Endothelial cell (in vitro differentiated cells): ENCODE measurements around the gene OR6M1. TPM values are rescaled to one million over a fixed set of nuclear protein-coding genes. Genes with fewer than 3 reads are reported as not detected.

Experiments
- DNase-seq: peaks from one replicate; pipeline ENCODE4 v3.0.0; 2021; ENCODE audit warnings: low spot score
- H3K27ac Mint-ChIP-seq: one replicate; pipeline ENCODE4 v1.8.0; 2021; ENCODE audit warnings: mixed read lengths, inconsistent platforms; ENCODE audit not compliant: unreplicated experiment
- H3K27me3 Mint-ChIP-seq: one replicate; pipeline ENCODE4 v1.8.0; 2021; ENCODE audit warnings: mild to moderate bottlenecking, moderate library complexity, mixed read lengths, inconsistent platforms; ENCODE audit not compliant: unreplicated experiment
- H3K36me3 Mint-ChIP-seq: one replicate; pipeline ENCODE4 v1.8.0; 2021; ENCODE audit warnings: mild to moderate bottlenecking, low read depth, mixed read lengths, inconsistent platforms; ENCODE audit not compliant: unreplicated experiment
- H3K4me1 Mint-ChIP-seq: one replicate; pipeline ENCODE4 v1.8.0; 2021; ENCODE audit warnings: mild to moderate bottlenecking, mixed read lengths, inconsistent platforms; ENCODE audit not compliant: unreplicated experiment
- H3K4me3 Mint-ChIP-seq: one replicate; pipeline ENCODE4 v1.8.0; 2021; ENCODE audit warnings: mild to moderate bottlenecking, mixed read lengths, inconsistent platforms; ENCODE audit not compliant: unreplicated experiment
- H3K9me3 Mint-ChIP-seq: one replicate; pipeline ENCODE4 v1.8.0; 2021; ENCODE audit warnings: mixed read lengths, inconsistent platforms; ENCODE audit not compliant: unreplicated experiment
- total RNA-seq: library from RNA; stranded (reverse); fragmentation: NEBNext Ultra II Directional; extraction: Animal tissue kit (Norgen Biotek cat#: 25700); gene quantifications from one replicate; pipeline ENCODE4 v1.2.1, GENCODE V29; 2021; ENCODE audit not compliant: unreplicated experiment
- TF ChIP-seq, protein P1 (sequence below): fragments of 200-600 bp; sonication (generic); IDR thresholded peaks from one replicate; pipeline ENCODE4 v1.5.0; 2021; ENCODE audit warnings: antibody characterized with exemption; ENCODE audit not compliant: unreplicated experiment

OR6M1 gene
- total RNA-seq, 1 donor from 2014 or later = not detected

DNA sequence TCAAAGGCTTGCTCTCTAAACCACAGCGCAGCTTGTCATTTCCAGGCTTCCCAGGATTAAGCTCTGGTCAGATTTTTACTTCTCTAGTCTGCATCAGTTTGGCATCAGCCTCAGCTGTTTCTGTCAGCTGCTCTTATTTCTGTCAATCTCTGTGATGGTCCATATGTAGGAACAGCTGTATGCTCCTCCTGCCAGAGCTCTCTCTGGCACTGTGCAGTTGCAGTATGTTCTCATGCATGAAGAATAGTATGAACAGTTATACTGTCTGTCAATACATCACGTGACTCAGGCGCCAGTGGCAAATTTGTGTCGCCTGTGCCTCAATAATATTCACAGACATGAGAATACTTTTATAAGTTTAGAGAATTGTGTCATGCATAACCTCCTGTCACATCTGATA, 6.7 kb downstream of the OR6M1 start:
- no peak for DNase-seq
- H3K4me3 Mint-ChIP-seq = no peak overlapping the region
- no peaks in the 10 kb centered on the region for H3K27me3 Mint-ChIP-seq
- TF ChIP-seq, protein P1, sequence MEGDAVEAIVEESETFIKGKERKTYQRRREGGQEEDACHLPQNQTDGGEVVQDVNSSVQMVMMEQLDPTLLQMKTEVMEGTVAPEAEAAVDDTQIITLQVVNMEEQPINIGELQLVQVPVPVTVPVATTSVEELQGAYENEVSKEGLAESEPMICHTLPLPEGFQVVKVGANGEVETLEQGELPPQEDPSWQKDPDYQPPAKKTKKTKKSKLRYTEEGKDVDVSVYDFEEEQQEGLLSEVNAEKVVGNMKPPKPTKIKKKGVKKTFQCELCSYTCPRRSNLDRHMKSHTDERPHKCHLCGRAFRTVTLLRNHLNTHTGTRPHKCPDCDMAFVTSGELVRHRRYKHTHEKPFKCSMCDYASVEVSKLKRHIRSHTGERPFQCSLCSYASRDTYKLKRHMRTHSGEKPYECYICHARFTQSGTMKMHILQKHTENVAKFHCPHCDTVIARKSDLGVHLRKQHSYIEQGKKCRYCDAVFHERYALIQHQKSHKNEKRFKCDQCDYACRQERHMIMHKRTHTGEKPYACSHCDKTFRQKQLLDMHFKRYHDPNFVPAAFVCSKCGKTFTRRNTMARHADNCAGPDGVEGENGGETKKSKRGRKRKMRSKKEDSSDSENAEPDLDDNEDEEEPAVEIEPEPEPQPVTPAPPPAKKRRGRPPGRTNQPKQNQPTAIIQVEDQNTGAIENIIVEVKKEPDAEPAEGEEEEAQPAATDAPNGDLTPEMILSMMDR = no peak
- H3K9me3 Mint-ChIP-seq = no peaks in the 10 kb centered on the region
- H3K36me3 Mint-ChIP-seq = peaks cover 7% of the 10 kb centered on the region
- no peak overlapping the region for H3K27ac Mint-ChIP-seq
- peaks cover 11% of the 10 kb centered on the region for H3K4me1 Mint-ChIP-seq

DNA sequence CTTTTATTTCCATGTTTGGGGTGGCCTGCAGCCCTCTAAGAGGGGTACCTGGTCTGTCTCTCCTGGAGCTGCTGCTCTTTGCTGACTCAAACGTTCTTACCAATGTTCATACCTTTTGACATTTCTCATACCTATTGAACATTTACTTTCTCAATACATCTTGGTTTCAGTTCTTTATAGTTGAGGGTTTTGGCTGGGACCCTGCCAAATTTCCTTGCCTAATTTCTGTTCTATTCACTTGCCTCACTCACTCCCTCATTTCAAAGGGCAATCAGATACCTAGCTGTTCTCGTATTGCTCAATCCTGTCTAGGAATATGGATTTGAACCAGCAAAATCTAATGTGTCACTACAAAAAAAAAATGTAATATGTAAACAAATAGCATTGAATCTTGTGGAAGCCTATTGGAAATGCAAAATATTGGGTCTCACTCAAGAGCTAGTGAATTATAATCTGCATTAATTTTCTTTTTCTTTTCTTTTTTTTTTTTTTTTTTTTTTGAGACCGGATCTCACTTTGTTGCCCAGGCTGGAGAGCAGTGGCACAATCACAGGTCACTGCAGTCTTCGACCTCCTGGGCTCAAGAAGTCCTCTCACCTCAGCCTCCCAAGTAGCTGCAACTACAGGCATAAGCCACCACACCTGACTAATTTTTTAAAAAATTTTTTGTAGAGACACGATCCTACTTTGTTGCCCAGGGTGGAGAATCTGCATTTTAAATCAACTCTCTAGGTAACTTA, 7.5 kb downstream of the OR6M1 start:
- Mint-ChIP-seq H3K9me3 (no peaks in the 10 kb centered on the region), H3K27ac (no peak overlapping the region), H3K27me3 (no peaks in the 10 kb centered on the region), H3K4me3 (no peak overlapping the region), H3K4me1 (peaks cover 11% of the 10 kb centered on the region), H3K36me3 (peaks cover 7% of the 10 kb centered on the region)
- TF ChIP-seq, protein P1 = no peak
- DNase-seq = no peak

- Mint-ChIP-seq H3K9me3 (no peaks in the 10 kb centered on the region), H3K4me1 (peaks cover 11% of the 10 kb centered on the region), H3K4me3 (no peak overlapping the region), H3K36me3 (peaks cover 7% of the 10 kb centered on the region), H3K27ac (no peak overlapping the region), H3K27me3 (no peaks in the 10 kb centered on the region)
- TF ChIP-seq, protein P1 = no peak
- DNase-seq = no peak
Observed at GRCh38 chr11:123798079-123798478, 8.1 kb downstream of the OR6M1 start.

GRCh38 chr11:123797541-123797940, 8.6 kb downstream of the OR6M1 start:
- no peaks in the 10 kb centered on the region for H3K27me3 Mint-ChIP-seq
- H3K36me3 Mint-ChIP-seq = peaks cover 7% of the 10 kb centered on the region
- H3K4me3 Mint-ChIP-seq = no peak overlapping the region
- H3K27ac Mint-ChIP-seq = no peak overlapping the region
- no peaks in the 10 kb centered on the region for H3K9me3 Mint-ChIP-seq
- H3K4me1 Mint-ChIP-seq = peaks cover 11% of the 10 kb centered on the region
- TF ChIP-seq, protein P1 = no peak
- no peak for DNase-seq

- Mint-ChIP-seq H3K27me3 (no peaks in the 10 kb centered on the region), H3K27ac (no peak overlapping the region), H3K4me3 (no peak overlapping the region), H3K9me3 (no peaks in the 10 kb centered on the region), H3K4me1 (peaks cover 11% of the 10 kb centered on the region), H3K36me3 (peaks cover 7% of the 10 kb centered on the region)
- TF ChIP-seq, protein P1 = no peak
- no peak for DNase-seq
Observed at GRCh38 chr11:123797114-123797513, 9.0 kb downstream of the OR6M1 start.
